ENCODE data around the gene SOX9.

The SOX9 gene

GRCh38 chr17:72163474-72163873 is 42.7 kb downstream of the SOX9 start:
- no peak for DNase-seq

DNA sequence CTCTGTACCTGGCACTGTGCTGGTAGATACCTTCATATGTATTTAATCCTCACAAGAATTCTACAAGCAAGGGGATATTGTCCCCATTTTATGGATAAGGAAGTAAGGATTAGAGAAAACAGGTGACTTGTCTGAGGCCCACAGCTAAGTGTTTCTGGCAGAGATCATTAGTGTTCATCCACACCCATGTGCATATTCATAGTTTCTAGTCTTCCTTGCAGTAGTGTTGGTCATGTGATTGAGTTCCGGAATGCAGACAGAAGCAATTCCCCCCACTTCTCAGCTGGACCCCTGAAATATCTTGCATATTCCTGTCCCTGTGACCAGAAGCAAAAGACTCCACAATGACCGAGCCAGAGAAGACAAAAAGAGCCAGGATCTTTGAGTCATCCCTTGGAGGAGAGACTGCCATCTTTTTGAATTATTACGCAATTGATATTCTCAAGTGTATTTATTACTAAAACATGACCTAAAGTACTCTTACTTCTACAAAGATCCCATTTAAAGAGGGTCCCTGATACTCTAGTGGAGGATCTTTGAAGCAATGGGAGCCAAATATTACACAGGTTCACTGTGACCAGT is 43.4 kb downstream of the SOX9 start:
- no peak for DNase-seq

GRCh38 chr17:72165192-72165866 is 44.5 kb downstream of the SOX9 start:
- DNase-seq, result no peak

DNA sequence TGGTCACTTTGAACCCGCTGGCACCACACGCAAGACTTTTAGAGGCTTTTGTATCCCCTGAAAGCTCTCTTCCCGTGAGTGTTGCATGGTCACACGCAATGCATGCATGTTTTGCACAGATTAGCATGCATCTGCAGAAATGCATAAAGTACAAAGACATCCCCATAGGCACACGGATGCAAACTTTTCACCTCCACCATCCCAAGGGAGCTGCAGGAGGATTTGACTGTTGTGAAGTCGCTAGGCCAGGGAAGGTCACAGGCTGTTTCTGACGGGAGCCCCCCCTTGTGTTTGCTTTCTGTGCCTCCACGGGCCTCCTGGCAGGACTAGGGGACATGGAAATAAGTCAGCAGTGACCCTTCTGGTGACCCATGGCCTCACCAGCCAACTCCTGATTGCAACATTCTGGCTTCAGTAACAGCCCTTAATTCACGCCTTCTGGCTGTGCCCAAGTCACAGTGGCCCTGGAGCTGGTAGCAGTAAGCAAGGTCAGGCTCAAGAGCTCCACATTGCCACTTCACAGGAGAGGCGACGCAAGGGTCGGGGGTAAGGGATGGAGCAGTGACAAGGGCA is 45.1 kb downstream of the SOX9 start:
- no peak for DNase-seq

DNA sequence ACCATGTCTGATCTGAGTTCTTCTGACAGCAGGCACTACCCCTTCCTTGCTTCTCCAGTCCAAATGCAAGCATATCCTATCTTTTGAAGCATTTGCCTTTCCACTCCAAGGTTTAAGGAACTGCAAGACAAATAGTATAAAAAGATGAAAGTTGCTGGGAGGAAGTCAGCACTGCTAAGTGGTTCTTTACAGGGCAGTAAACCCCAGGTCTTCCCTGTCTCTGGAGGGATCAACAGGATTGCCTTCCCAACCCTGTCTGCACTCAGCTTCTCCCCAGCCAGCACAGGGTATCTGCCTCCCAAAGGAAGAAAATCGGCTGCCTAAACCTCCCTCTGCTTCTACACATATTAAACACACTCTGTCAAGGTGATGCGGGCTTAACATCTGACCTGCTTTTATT is 46.8 kb downstream of the SOX9 start:
- no peak for DNase-seq

GRCh38 chr17:72169823-72170222 is 49.0 kb downstream of the SOX9 start:
- no peak for DNase-seq

DNA sequence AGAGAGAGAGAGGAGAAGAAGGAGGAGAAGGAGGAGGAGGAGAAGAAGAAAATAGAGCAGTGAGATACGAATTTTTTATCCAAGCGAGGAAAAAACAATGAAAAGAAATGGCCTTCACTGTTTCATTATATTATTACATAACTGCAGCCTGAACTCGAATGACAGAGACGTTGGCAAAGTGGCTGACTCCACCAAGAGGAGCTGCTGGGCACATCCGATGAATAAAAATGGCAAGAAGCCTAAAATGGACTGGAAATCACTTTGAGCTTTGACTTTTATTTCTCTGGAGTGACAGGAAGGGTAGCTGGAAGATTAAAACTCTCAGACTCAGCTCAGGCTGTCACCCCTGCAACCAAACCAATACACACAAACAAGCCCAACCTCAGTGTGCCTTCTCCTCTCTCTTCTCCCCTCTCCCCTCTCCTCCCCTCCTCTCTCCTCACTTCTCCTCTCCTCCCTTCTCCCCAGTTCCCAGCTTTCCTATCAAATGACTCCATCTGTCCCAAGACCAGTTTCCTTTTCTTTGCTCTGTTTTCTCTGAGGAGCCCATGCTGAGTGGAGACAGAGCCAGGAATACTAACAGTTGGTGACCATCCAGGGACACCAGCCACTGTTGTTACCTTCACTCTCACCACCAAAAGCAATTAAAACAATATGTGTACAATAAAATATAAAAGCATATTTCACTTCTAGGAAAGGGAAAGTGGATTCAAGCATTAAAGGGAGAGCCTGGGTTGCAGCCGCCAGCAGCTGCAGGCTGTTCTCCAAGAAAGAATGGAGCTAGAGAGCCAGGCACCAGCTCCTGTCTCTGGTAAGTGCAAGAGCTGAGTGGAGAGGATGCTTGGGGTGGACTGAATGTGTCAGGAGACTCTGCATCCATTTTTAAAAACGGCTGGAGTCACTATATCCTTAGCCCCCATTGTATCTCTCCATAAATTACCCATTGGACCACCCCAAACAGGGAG is 51.2 kb downstream of the SOX9 start:
- no peak for DNase-seq

DNA sequence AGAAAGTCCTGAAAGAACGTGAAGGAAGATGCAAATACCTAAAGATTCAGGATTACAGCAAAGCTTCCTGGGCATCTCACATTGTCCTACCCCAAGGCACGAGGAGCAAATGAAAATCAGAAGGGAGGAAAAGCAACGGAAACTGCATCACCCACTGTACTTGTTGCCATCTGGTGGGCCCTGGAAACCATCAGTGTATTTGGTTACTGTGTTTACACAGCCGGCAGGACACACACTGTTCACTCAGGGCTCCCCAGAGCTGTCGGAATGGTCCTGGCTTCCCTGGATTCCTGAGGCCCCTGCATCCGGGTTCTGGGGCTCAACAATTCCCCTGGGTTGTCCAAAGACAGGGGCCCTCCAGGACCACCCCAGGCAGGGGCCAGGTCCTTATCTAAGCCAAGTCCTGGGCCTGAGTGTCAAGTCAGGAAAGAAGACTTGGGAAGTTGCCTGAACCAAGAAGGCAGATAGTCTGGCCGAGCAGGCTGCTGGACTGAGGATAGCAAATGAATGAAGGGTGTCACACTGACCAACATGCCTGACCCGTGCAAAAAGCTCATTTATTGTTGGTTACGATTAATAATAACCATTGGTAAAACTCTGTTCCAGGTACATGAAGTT is 52.8 kb downstream of the SOX9 start:
- DNase-seq, result no peak

- DNase-seq, result no peak
These were observed 54.4 kb downstream of the SOX9 start for GRCh38 chr17:72175263-72175662.

Measured in activated CD4-positive, CD25-positive, alpha-beta regulatory T cell (primary cell).